Measurements from ENCODE around the gene WSCD2.

Gene WSCD2

DNA sequence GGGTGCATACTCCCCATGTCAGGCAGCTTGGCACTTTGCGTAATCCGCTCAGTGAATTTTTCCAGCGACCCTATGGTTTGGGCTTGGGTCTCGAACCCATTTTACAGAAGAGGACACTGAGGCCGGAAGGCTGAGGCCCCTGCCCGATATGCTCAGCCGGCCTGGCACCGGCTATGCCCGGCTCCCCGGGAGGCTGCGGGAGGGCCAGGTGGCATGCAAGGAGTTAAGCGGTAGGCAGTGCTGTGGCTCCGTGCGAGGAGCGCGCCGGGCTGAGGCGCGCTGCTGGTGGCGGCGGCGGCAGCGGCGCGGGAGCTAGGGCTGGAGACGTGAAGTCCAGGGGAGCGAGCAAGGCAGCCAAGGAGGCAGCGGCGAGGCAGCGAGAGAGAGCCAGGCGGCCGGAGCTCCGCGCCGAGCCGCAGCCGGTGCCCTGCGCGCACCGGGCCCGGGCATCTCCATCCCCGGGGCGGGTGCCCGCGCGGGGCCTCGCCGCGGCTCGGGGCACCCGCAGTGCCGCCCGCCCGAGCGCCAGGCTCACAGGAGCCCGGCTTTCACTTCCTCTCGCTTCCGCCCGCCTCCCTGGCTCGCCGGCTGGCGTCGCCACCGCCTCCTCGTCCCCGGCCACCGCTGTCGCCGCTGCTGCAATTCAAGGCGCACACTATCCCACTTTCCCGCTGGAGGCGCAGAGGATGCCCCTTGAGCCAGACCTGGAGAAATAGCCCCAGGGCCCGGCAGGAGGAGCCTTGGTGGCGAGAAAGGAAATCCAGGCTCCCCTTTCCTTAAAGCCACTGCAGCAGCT lies at the start of gene WSCD2:
TSS of gene WSCD2 (plus strand) at position 272 of the 796 bp plus-strand sequence. CDS start 66,545 bp downstream, outside the sequence.
- DNase-seq (peak; percentile 13), ATAC-seq (peak; percentile 12)
- Mint-ChIP-seq H3K27me3 (peaks cover 47% of the 10 kb centered on the region), H3K36me3 (ENCODE audit: low read depth) (no peaks in the 10 kb centered on the region), H3K4me3 (peak within 1 kb of the TSS; percentile 14), H3K9me3 (no peaks in the 10 kb centered on the region), H3K4me1 (peaks cover 6% of the 10 kb centered on the region), H3K27ac (no peak within 1 kb of the TSS)

DNA sequence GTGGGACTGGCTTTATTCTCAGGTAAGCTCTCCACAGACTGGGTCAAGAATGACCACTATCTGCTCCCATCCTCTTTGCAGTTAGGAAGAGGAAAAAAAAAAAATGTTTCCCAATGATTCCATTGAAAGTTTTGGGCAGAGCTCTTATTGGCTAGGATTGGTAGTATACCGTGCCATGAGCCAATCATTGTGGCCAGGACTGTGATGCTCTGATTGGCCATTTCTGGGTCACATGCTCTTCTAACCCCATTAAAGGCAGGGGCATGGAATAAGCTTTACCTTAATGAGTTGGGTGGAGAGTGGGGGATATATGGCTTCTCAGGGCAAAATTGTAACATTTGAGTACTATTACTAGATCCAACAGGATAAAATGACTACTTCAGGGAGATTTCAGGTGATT lies 49.4 kb upstream of the WSCD2 start:
- H3K9me3 Mint-ChIP-seq, result peaks cover 6% of the 10 kb centered on the region
- H3K27me3 Mint-ChIP-seq, result peaks cover 22% of the 10 kb centered on the region
- no peak overlapping the region for H3K4me3 Mint-ChIP-seq
- ATAC-seq, result no peak
- no peaks in the 10 kb centered on the region for H3K4me1 Mint-ChIP-seq
- no peak for DNase-seq
- H3K27ac Mint-ChIP-seq, result no peak overlapping the region
- H3K36me3 Mint-ChIP-seq (ENCODE audit: low read depth), result no peaks in the 10 kb centered on the region

DNA sequence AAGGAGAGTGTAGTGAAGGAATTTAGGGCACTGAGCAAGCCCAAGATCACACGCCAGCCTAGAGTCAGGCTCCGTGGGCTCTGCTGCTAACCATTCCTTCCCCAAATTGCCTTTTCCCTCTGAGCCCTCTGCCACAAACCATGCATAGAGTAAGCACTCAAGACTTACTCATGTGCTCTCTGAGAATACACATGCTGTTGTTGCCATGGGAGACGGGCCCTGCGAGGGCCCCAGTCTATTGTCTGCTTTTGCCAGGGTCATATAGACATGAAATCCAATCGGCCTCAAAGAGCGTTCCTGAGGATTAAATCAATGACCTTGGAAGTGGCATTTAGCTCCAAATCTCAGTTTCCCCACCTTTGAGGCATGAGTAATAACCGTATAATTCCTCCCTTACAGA lies 48.7 kb upstream of the WSCD2 start:
- Mint-ChIP-seq H3K27ac (no peak overlapping the region), H3K9me3 (peaks cover 6% of the 10 kb centered on the region), H3K36me3 (ENCODE audit: low read depth) (no peaks in the 10 kb centered on the region), H3K4me3 (no peak overlapping the region), H3K27me3 (peaks cover 22% of the 10 kb centered on the region), H3K4me1 (no peaks in the 10 kb centered on the region)
- DNase-seq, result no peak
- no peak for ATAC-seq

DNA sequence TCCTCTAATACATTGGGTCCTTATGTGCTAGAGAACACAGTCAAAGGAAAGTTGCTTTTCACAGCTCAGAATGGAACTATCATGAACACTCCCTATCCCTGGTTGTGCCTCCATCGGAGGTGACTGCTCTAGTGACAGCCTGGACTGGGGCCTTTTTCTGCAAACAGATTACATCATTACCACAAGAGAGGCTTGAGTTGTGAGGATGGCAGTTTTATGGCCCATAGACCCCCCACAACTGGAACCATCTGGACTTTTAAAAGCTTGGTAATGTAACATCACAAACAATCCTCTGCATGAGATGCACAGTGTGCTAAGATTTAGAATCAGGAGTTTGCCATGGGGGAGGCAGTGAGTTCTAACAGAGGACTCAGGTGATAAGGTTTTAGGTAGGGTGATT lies 46.6 kb upstream of the WSCD2 start:
- Mint-ChIP-seq H3K4me1 (no peaks in the 10 kb centered on the region), H3K27me3 (peaks cover 17% of the 10 kb centered on the region), H3K36me3 (ENCODE audit: low read depth) (no peaks in the 10 kb centered on the region), H3K4me3 (no peak overlapping the region), H3K9me3 (peaks cover 11% of the 10 kb centered on the region), H3K27ac (no peak overlapping the region)
- DNase-seq (no peak), ATAC-seq (no peak)

DNA sequence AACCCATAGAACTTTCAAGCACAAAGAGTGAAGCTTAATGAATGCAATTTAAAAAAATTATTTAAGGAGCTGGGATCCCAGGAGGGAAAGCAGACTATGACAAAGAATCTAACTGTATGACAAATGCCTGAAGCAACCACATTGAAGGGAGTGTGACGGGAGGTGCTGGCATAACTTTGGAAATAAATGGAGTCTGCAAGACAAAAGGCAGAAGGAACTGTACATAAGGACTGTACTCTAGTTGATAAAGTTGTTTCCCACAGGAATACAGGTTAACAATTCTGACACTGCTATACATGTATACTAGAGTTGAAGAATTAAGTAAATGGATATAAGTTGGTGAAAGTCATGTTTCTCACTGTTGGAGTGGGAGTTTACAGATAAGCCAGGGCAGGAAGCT lies 41.2 kb upstream of the WSCD2 start:
- Mint-ChIP-seq H3K27me3 (peaks cover 16% of the 10 kb centered on the region), H3K36me3 (ENCODE audit: low read depth) (no peaks in the 10 kb centered on the region), H3K4me3 (no peak overlapping the region), H3K4me1 (no peaks in the 10 kb centered on the region), H3K27ac (no peak overlapping the region), H3K9me3 (peaks cover 30% of the 10 kb centered on the region)
- DNase-seq (no peak), ATAC-seq (no peak)

DNA sequence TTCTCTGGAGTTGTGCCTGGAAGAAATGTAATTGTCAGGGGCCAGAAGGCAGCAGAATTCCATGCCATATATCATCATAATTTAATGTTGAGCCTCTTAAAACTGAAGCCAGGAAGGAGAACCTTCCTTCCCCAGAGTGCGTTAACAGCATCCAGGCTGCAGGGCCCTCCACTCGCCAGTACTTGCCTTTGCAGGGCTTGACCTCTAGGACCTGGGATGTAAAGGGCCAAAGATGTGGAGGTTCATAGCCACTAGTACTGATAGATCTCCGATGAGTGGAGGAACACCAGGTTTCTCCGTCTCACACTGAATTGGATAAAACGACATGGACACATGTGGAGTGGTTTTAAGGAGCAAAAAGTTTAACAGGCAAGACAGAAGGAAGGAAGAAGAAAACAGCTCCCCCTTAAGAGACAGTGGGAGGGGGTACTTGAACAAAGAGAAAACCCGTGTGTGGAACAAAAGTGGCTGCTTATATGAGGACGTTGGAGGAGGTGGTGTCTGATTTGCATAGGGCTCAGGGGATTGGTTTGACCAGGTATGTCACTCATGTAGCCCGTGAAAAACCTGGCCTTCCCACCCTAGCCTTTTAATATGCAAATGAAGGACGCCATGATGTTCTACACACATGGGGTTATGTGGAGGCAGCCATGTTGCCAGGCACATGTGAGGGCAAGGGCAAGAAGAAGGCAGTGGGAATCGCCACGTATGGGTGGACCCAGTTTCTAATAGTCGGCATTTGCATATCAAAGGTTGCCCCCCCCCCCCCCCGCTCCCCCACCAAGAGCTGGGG lies 38.8 kb upstream of the WSCD2 start:
- Mint-ChIP-seq H3K4me1 (no peaks in the 10 kb centered on the region), H3K9me3 (peaks cover 24% of the 10 kb centered on the region), H3K27ac (no peak overlapping the region), H3K36me3 (ENCODE audit: low read depth) (no peaks in the 10 kb centered on the region), H3K27me3 (peaks cover 19% of the 10 kb centered on the region), H3K4me3 (no peak overlapping the region)
- DNase-seq (no peak), ATAC-seq (no peak)

DNA sequence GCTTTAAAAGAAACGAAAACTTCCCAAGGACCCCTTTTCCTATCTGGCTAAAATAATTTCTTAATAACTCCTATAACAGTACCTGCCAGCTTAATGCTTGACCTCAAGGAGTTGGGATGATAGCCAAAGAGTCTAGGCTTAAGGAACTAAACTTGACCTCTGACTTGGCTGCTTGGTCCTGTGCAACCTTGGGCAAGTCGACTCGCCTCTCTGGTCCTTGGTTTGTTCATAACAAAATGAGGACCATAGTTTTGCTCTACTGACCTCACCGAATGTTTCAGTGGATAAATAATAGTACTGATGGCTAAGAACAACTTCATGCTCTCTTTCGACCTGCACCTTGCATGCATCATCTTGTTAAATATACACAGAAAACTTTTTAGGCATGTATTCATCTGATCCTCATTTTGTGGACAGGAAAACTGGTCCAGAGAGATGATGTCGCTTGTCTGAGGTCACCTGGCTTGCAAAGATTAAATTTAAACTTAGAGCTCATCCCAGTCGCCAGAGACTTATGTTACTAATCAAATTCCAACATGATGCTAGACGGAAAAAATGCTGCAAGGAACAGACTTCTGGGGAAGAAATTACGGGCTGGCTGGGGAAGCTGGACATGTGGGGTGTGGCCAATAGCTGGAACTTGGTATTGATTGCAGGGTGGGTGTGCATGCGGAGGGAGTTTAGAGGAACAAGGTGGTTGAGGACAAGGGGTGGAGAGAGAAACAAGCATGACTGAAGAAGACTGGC lies 38.0 kb upstream of the WSCD2 start:
- ATAC-seq (no peak), DNase-seq (no peak)
- Mint-ChIP-seq H3K27ac (no peak overlapping the region), H3K36me3 (ENCODE audit: low read depth) (no peaks in the 10 kb centered on the region), H3K9me3 (peaks cover 24% of the 10 kb centered on the region), H3K4me1 (no peaks in the 10 kb centered on the region), H3K27me3 (peaks cover 19% of the 10 kb centered on the region), H3K4me3 (no peak overlapping the region)

DNA sequence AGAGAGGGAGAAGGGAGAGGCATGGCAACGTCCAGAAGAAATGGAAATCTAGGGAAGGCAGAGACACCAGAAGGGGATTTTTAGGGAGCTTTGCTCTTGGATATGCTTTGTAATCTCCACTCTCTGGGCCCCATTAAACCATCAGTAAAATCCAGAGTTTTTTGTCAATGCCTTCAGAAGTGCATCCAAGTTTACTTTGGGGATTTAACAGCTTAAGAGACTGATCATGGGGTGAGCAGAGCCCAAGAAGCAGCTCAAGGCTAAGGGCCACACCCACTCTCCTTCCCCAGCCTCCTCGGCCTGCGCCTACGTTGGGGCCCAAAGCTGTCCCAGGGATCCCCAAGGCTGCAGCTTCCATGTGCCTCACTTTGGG lies 37.4 kb upstream of the WSCD2 start:
- Mint-ChIP-seq H3K9me3 (peaks cover 24% of the 10 kb centered on the region), H3K27me3 (peaks cover 19% of the 10 kb centered on the region), H3K4me1 (no peaks in the 10 kb centered on the region), H3K36me3 (ENCODE audit: low read depth) (no peaks in the 10 kb centered on the region), H3K27ac (no peak overlapping the region), H3K4me3 (no peak overlapping the region)
- ATAC-seq (no peak), DNase-seq (no peak)

DNA sequence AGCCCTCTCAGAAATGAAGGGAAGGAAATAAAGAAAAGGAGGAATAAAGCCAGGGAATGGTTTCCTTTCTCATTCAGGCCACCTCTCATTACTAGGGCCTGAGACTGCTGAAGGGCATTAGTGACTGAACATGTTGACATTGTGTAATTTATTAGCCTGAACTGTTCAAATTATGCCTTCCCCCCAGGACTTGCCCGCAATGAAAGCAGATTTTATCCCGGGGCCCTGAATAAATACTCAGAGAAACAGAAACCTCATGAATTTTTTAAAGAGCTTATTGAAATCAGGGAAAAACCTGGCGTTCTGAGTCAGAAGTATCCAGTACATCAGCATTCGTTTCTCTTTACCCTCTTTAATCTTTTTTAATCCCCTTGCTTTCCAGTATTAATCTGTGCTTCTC lies 35.9 kb upstream of the WSCD2 start:
- ATAC-seq (no peak), DNase-seq (no peak)
- no peaks in the 10 kb centered on the region for H3K36me3 Mint-ChIP-seq (ENCODE audit: low read depth)
- no peak overlapping the region for H3K4me3 Mint-ChIP-seq
- H3K27ac Mint-ChIP-seq, result no peak overlapping the region
- peaks cover 19% of the 10 kb centered on the region for H3K27me3 Mint-ChIP-seq
- peaks cover 12% of the 10 kb centered on the region for H3K9me3 Mint-ChIP-seq
- H3K4me1 Mint-ChIP-seq, result no peaks in the 10 kb centered on the region

DNA sequence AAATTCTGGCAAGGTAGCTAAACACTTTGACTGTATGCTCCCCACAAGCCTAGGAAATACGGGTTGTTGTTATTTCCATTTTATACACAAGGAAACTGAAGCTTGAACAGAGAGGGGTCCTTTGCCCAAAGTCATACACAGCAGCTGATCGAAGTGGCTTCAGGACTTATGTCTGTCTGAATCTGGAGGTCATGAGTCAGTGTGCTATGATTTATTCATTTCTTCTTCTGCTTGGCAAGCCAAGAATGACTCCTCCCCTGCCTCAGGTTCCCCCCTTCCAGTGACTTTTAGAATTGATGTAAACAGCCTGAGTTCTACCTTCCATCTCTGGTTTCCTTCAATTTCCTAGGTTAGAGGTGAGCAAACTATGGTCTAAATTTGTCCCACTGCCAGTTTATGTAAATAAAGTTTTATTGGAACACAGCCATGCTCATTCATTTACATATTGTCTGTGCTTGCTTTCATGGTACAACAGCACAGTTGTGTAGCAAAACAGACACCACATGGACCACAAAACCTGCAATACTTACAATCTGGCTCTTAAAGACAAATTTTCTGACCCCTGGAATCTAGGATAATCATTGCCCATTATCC lies 34.9 kb upstream of the WSCD2 start:
- no peaks in the 10 kb centered on the region for H3K36me3 Mint-ChIP-seq (ENCODE audit: low read depth)
- no peak overlapping the region for H3K27ac Mint-ChIP-seq
- no peak for DNase-seq
- H3K27me3 Mint-ChIP-seq, result peaks cover 19% of the 10 kb centered on the region
- peaks cover 4% of the 10 kb centered on the region for H3K9me3 Mint-ChIP-seq
- H3K4me1 Mint-ChIP-seq, result no peaks in the 10 kb centered on the region
- ATAC-seq, result no peak
- H3K4me3 Mint-ChIP-seq, result no peak overlapping the region

DNA sequence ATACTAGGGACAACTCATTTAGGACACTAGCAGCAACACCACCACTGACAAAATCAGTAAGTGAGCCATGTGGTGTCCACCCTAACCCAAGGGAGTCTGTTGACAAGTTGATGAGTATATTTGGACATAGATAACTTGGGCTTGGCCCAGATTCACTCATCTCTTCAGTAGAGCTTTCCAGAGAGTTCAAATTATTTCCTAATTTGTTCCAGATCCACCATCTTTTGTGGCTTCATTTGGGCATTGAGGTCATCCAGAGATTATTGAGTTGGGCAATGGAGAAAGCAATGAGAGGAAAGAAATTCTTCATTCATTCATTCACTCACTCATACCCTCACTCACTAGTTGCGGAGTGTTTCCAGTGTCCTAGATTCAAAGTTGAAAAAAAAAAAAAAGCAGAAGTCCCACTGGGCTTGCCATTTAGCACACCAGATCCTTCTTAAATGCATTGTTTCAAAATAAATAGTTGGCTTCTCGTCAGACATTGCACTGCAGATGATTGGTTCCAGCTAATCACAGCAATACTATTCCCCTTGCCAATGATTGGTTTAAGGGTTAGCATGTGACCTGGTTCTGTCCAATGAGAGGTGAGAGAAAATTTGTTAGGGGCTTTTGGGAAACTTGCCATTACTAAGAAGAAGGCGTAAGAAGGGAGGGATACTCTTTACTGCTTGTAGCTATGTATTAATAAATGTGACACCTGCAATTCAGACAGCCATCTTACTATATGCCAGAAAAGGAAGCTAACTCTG lies 31.8 kb upstream of the WSCD2 start:
- Mint-ChIP-seq H3K9me3 (no peaks in the 10 kb centered on the region), H3K36me3 (ENCODE audit: low read depth) (no peaks in the 10 kb centered on the region), H3K4me3 (no peak overlapping the region), H3K27ac (no peak overlapping the region), H3K4me1 (no peaks in the 10 kb centered on the region), H3K27me3 (peaks cover 17% of the 10 kb centered on the region)
- ATAC-seq (no peak), DNase-seq (no peak)

DNA sequence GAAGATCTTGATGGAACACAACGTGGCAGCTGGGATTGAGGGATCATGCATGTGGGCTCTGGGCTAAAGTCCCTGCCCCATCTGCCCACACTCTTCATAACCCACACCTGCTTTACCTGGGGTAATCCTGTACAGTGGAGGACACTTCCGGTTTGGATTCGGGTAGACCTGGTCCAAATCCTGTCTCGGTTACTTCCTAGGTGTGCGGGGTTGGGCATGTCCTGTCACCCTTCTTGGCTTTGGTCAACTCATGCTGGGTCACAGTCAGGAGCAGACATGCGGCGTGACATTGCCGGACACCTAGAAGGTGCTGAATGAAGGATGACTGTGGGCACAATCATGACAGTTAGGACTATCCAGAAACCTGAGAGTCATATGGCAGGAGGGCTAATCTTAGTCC lies 30.7 kb upstream of the WSCD2 start:
- H3K4me1 Mint-ChIP-seq, result no peaks in the 10 kb centered on the region
- no peak for DNase-seq
- peaks cover 11% of the 10 kb centered on the region for H3K27me3 Mint-ChIP-seq
- no peaks in the 10 kb centered on the region for H3K9me3 Mint-ChIP-seq
- ATAC-seq, result no peak
- no peaks in the 10 kb centered on the region for H3K36me3 Mint-ChIP-seq (ENCODE audit: low read depth)
- no peak overlapping the region for H3K27ac Mint-ChIP-seq
- H3K4me3 Mint-ChIP-seq, result no peak overlapping the region

DNA sequence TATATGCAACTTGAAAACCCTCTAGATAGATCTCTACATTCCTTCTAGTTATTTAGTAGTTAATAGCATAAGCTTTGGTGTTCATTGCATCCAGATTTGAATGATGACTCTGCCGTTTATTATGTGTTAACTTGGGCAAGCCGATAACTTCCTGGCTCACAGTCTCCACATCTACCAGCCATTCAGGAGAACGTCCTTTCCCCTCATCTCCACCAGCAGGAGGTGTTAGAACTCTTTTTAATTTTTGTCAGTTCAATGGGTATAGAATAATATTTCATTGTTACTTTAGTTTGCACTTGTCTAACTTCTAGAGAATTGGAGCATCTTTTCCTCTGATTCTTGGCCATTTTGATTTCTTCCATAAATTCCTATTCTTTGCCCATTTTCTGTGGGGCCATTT lies 30.0 kb upstream of the WSCD2 start:
- Mint-ChIP-seq H3K27me3 (peaks cover 8% of the 10 kb centered on the region), H3K4me3 (no peak overlapping the region), H3K4me1 (no peaks in the 10 kb centered on the region), H3K9me3 (no peaks in the 10 kb centered on the region), H3K36me3 (ENCODE audit: low read depth) (no peaks in the 10 kb centered on the region), H3K27ac (no peak overlapping the region)
- ATAC-seq (no peak), DNase-seq (no peak)

Data from activated naive CD8-positive, alpha-beta T cell treated with anti-CD3 and anti-CD28 coated beads, Interleukin-2, amount 50 U/mL, for 24 hours (primary cell).